ENCODE results near the gene TMEM144.

TMEM144 gene

GRCh38 chr4:158209825-158210807 is at the start of gene TMEM144:
Gene TMEM144, plus strand, starts transcription at chr4:158210486. Its CDS starts 2,182 bp downstream, at chr4:158212668.
- DNase-seq = peak; percentile 41 to 58

DNA sequence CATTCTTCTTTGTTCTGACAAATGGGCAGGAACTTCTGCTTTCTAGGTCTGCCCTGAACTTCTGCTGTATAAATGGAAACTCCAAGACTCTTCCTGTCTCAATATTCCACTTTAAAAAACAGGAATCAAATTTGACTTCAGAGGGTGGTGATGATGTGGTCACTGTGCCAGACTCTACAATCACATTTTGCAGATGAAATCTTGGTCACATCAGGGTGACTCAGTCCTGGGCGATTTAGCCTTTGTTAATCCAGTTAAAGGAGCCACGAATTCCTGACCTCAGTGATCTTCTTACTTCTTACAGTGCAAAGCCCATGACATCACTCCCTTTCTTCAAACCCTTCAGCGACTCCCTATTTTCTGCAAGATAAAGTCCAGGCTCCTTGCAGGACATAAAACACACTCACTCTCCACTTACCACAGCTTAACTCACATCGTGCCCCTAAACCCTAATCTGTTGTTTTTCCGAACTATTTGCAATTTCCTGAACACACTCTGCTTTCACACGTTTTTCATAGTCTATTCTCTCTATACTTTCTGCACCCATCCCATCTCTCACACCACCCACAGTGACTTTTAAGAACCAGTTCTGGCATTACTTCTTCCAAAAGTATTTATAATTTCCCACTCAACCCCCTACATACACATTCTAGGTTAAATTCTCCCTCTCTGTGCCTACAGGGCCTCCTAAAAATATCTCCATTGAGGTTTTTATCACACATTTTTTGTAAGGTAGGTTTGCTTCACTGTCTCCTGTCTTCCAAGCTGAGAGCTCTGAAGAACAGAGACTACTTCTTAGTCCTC is 48.5 kb upstream of the TMEM144 start:
- DNase-seq = no peak

DNA sequence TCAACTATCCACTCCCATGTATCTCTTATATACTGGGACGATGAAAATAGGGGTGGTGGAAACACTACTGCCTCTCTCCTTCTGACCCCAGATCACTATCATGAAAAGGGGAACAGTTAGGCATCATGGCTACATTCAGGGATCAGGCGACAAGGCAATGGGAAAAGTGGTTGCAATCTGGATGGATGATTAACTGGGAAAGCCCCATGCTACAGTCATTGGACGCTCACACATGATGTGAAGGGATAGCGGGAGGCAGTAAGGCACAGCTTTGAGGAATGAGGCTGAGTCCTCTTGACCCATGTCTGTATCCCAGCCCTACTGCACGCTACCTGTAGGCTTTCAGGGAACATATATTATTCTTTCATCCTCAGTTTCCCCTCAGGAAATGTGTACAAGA is 47.7 kb upstream of the TMEM144 start:
- no peak for DNase-seq

GRCh38 chr4:158163941-158164767 is 46.1 kb upstream of the TMEM144 start:
- no peak for DNase-seq

GRCh38 chr4:158164768-158165213 is 45.5 kb upstream of the TMEM144 start:
- DNase-seq = no peak

DNA sequence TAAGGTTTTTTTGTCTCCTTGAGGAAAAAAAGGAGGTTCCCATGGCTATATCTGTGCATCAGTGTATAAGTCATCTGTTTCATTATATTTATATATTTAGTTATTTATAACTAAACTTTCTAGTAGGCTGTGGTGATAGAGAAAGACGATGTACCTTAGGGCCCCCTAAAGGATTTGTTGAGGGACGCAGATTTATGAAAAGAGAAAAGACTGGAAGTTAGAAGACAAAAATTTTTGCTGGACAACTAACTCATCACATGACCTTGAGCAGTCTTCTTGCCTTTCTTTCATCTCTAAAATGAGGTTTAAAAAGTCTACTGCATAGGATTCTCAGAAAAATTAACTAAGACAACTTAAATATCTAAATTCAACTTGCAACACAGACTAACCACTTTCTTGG is 43.6 kb upstream of the TMEM144 start:
- DNase-seq = no peak

DNA sequence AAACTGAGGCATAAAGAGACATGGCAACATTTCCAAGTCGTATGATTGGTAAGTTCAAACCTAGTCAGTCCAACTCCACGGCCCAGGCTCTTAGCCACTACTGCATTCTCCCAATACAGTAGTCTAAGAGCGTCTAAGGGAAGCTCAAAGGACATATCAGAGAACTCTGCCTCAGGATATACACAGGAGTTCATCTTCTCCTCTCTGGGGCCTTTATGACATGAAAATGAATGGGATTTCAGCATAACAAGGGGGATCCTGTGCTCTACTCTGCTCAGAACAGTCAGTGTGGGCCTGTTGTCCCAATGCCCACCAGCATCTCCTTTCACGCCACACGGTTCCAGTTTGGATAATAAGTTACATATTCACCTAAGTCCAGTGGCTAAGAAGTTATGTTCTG is 41.7 kb upstream of the TMEM144 start:
- no peak for DNase-seq

DNA sequence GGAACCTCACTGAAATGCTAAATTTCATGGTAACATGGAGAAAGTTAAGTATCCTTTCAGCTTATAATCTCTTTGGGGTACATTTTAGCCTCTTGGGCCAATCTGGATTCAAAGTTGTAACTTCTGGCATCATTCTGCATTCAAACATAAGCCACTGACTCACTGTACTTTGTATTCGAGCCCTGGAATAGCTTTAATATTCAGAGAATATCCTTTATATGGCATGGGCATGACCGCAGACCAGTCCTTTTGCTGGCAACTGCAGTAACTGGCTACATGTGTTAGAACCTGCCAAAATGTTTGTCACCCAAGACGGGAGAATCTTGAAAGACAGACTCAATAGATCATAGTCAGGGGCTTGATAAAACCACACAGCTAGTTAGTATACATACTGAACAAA is 40.8 kb upstream of the TMEM144 start:
- no peak for DNase-seq

GRCh38 chr4:158169931-158170690 is 40.2 kb upstream of the TMEM144 start:
- DNase-seq = no peak

GRCh38 chr4:158170691-158171561 is 39.4 kb upstream of the TMEM144 start:
- no peak for DNase-seq

GRCh38 chr4:158172261-158173258 is 37.7 kb upstream of the TMEM144 start, which contains the start of gene GASK1B:
Gene GASK1B, minus strand, starts transcription at chr4:158173025. Its CDS starts 1,650 bp downstream, at chr4:158171375.
- peak in 1 of 2 experiments; percentile 28 for DNase-seq

DNA sequence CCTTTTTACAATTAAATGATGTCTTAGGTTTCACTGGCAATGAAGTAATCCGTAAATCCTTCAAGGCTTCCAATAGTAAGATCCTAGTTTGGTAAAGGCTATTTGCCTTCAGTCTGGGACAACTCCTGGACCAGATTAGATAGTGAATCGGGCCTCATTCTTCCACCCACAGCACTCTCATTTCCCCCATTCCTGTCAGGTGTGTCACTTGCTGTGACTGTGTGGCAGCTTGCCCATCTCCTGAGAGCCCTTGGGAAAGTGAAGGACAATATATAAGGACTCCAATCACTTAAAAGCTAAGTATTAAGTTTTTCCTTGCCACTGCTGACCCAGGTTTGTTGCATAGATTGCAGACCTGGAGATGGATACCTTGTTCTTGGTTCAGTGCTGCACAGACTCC is 34.2 kb upstream of the TMEM144 start:
- DNase-seq = no peak

- no peak for DNase-seq
Observed at GRCh38 chr4:158176776-158177175, 33.5 kb upstream of the TMEM144 start.

- no peak for DNase-seq
Observed at GRCh38 chr4:158179465-158179864, 30.8 kb upstream of the TMEM144 start.

DNA sequence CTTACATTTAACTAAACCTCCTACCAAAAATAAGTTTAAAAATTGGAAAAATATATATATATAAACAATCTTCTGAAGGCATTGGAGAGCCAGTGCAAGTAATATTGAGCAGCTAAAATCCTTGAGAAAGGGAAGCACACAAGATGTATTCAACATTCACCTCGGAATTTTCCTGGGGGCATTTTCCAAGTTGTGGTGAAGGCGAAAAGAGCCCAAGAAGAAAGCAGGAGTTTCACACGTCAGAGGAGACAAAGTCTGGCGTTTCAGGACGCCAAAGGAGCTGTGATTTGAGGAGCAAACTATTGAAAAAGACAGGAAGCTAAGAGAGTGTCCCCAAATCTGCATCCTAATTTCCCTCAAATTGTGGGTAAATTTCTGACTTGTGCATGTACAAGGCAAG is 28.4 kb upstream of the TMEM144 start:
- no peak for DNase-seq

- no peak for DNase-seq
Observed at GRCh38 chr4:158182736-158183135, 27.6 kb upstream of the TMEM144 start.

- DNase-seq = no peak
Observed at GRCh38 chr4:158186815-158187214, 23.5 kb upstream of the TMEM144 start.

GRCh38 chr4:158189422-158189821 is 20.9 kb upstream of the TMEM144 start:
- no peak for DNase-seq

DNA sequence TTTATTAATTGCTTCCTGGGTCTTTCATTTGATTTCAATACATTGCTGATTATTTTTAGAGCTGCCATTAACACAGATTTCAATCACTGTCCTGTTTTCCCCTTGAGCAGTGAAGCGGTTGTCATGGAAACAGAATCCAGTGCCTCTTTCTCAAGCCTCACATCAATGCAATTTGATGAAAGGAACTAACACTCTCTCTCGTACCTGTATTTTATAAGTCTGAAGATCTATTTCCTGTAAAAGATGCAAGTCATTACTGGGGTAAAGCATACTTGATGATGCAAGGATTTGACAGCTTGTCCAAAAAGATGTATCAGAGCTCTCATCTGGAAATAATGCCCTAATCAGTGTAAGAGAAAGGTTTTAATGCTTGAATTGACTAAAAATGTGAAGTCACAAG is 19.6 kb upstream of the TMEM144 start:
- no peak for DNase-seq
